Measurements from ENCODE around the gene PRRC2B.

GRCh38 chr9:131349881-131350563 is 43.9 kb upstream of the PRRC2B start:
- TF ChIP-seq POLR2A (IDR thresholded peaks at IDR 0.05) (no peak), CTCF (IDR thresholded peaks at IDR 0.05) (peak in 5 of 7 experiments; percentile 77 to 92 (median 78))

Data from stomach (tissue), 4 donors.